WTC11 (cell line): ENCODE data around the gene GADD45B. TPM values are rescaled to one million over a fixed set of nuclear protein-coding genes. Genes with fewer than 3 reads are reported as not detected.

ENCODE experiments used
- ATAC-seq: fragments of 200-7000 bp; cut with Tn5 transposase; 2 replicates; pipeline ENCODE4 v1.10.0; 2021; ENCODE audit warnings: mild to moderate bottlenecking, moderate library complexity
- CTCF ChIA-PET: fragments of 300-600 bp; sonication (Branson Sonifier 250); formaldehyde crosslinking; loops from one replicate; lab custom pipeline; 2021; ENCODE audit warnings: antibody characterized with exemption; lab: Charles Lee
- POLR2A ChIA-PET: fragments of 350-600 bp; sonication (Branson Sonifier 250); formaldehyde crosslinking; loops from one replicate; lab custom pipeline; 2021; ENCODE audit warnings: antibody characterized with exemption; lab: Charles Lee
- DNase-seq: peaks from one replicate; pipeline ENCODE4 v3.0.0; 2021; ENCODE audit warnings: low spot score
- H3K27ac Mint-ChIP-seq: 2 replicates; pipeline ENCODE4 v1.8.0; 2021; ENCODE audit warnings: mixed read lengths
- H3K27me3 Mint-ChIP-seq: 2 replicates; pipeline ENCODE4 v1.8.0; 2021; ENCODE audit warnings: low read depth, mild to moderate bottlenecking, moderate library complexity, mixed read lengths
- H3K36me3 Mint-ChIP-seq: 2 replicates; pipeline ENCODE4 v1.8.0; 2021; ENCODE audit warnings: mixed read lengths
- H3K4me1 Mint-ChIP-seq: 2 replicates; pipeline ENCODE4 v1.8.0; 2022; ENCODE audit warnings: mixed read lengths
- H3K4me3 Mint-ChIP-seq: 2 replicates; pipeline ENCODE4 v1.8.0; 2021; ENCODE audit warnings: mild to moderate bottlenecking, moderate library complexity, mixed read lengths
- H3K9me3 Mint-ChIP-seq: 2 replicates; pipeline ENCODE4 v1.8.0; 2021; ENCODE audit warnings: mixed read lengths
- AR ChIP-seq: fragments of 250-450 bp; sonication (Bioruptor Pico); IDR thresholded peaks from 2 replicates; pipeline ENCODE4 v1.9.0; 2021; ENCODE audit warnings: mild to moderate bottlenecking
- ATF2 ChIP-seq: sonication (generic); formaldehyde crosslinking; IDR thresholded peaks from 2 replicates; pipeline ENCODE4 v1.8.1; 2022; ENCODE audit warnings: low read depth, missing genetic modification reagents, borderline replicate concordance
- CREB1 ChIP-seq: sonication (generic); formaldehyde crosslinking; IDR thresholded peaks from 2 replicates; pipeline ENCODE4 v1.8.0; 2023; ENCODE audit warnings: mild to moderate bottlenecking, missing genetic modification reagents
- E2F5 ChIP-seq: sonication (generic); formaldehyde crosslinking; IDR thresholded peaks from 2 replicates; pipeline ENCODE4 v1.8.1; 2022; ENCODE audit warnings: mild to moderate bottlenecking, moderate library complexity, missing genetic modification reagents
- ERG ChIP-seq: fragments of 250-450 bp; sonication (Bioruptor Pico); IDR thresholded peaks from 2 replicates; pipeline ENCODE4 v1.8.0; 2021; ENCODE audit warnings: mild to moderate bottlenecking
- FOXP1 ChIP-seq: sonication (generic); formaldehyde crosslinking; IDR thresholded peaks from 2 replicates; pipeline ENCODE4 v1.8.0; 2022; ENCODE audit warnings: missing genetic modification reagents, mild to moderate bottlenecking, moderate library complexity, borderline replicate concordance
- GABPB1 ChIP-seq: sonication (generic); formaldehyde crosslinking; IDR thresholded peaks from 2 replicates; pipeline ENCODE4 v1.8.1; 2023; ENCODE audit warnings: mild to moderate bottlenecking, missing genetic modification reagents
- GTF2I ChIP-seq: fragments of 250-450 bp; sonication (Bioruptor Pico); conservative IDR thresholded peaks from 2 replicates; pipeline ENCODE4 v1.4.0; 2021; ENCODE audit warnings: mild to moderate bottlenecking
- IRF1 ChIP-seq: sonication (generic); formaldehyde crosslinking; IDR thresholded peaks from 2 replicates; pipeline ENCODE4 v1.8.0; 2023; ENCODE audit warnings: missing genetic modification reagents
- IRF2 ChIP-seq: sonication (generic); formaldehyde crosslinking; IDR thresholded peaks from 2 replicates; pipeline ENCODE4 v1.8.0; 2022; ENCODE audit warnings: low read depth, missing genetic modification reagents, borderline replicate concordance
- MYBL2 ChIP-seq: sonication (generic); formaldehyde crosslinking; IDR thresholded peaks from 2 replicates; pipeline ENCODE4 v1.8.1; 2023; ENCODE audit warnings: mild to moderate bottlenecking, moderate library complexity, missing genetic modification reagents
- NFATC4 ChIP-seq: fragments of 250-450 bp; sonication (Bioruptor Pico); IDR thresholded peaks from 2 replicates; pipeline ENCODE4 v1.9.0; 2021; ENCODE audit warnings: mild to moderate bottlenecking
- PRRX2 ChIP-seq: fragments of 250-450 bp; sonication (Bioruptor Pico); IDR thresholded peaks from 2 replicates; pipeline ENCODE4 v1.8.0; 2021; ENCODE audit warnings: mild to moderate bottlenecking
- STAT6 ChIP-seq: sonication (generic); formaldehyde crosslinking; conservative IDR thresholded peaks from 2 replicates; pipeline ENCODE4 v1.8.1; 2023; ENCODE audit warnings: mild to moderate bottlenecking, low read depth, missing genetic modification reagents, moderate library complexity
- TP53 ChIP-seq: sonication (generic); formaldehyde crosslinking; IDR thresholded peaks from 2 replicates; pipeline ENCODE4 v1.8.1; 2023; ENCODE audit warnings: mild to moderate bottlenecking, missing genetic modification reagents
- ZNF138 ChIP-seq: sonication (generic); formaldehyde crosslinking; conservative IDR thresholded peaks from 2 replicates; pipeline ENCODE4 v1.8.1; 2022; ENCODE audit warnings: mild to moderate bottlenecking, moderate library complexity, missing genetic modification reagents
- ZNF232 ChIP-seq: sonication (generic); formaldehyde crosslinking; IDR thresholded peaks from 2 replicates; pipeline ENCODE4 v1.8.0; 2022; ENCODE audit warnings: mild to moderate bottlenecking, missing genetic modification reagents
- ZNF396 ChIP-seq: fragments of 250-450 bp; sonication (Bioruptor Pico); IDR thresholded peaks from 2 replicates; pipeline ENCODE4 v1.8.0; 2021; ENCODE audit warnings: mild to moderate bottlenecking, moderate library complexity, borderline replicate concordance
- ZNF671 ChIP-seq: fragments of 250-450 bp; sonication (Bioruptor Pico); IDR thresholded peaks from 2 replicates; pipeline ENCODE4 v1.8.0; 2021; ENCODE audit warnings: mild to moderate bottlenecking
- ZSCAN18 ChIP-seq: fragments of 250-450 bp; sonication (Bioruptor Pico); IDR thresholded peaks from 2 replicates; pipeline ENCODE4 v2.1.2; 2022; ENCODE audit warnings: mild to moderate bottlenecking, moderate library complexity
- total RNA-seq: library from RNA; stranded (reverse); gene quantifications from 3 replicates; pipeline ENCODE4 v1.2.3, GENCODE V29; 2021

GADD45B gene
- total RNA-seq, 1 experiment from 2014 or later = 17.9 TPM

GRCh38 chr19:2519482-2519881, 43.6 kb downstream of the GADD45B start:
- Mint-ChIP-seq H3K27me3 (no peaks in the 10 kb centered on the region), H3K27ac (no peak overlapping the region), H3K36me3 (no peaks in the 10 kb centered on the region), H3K9me3 (no peaks in the 10 kb centered on the region), H3K4me1 (peaks cover 5% of the 10 kb centered on the region; the same call in 1 of the 2 replicates), H3K4me3 (no peak overlapping the region)
- TF ChIP-seq ZNF232 (CRISPR knock-in tag) (no peak), GTF2I (CRISPR knock-in tag) (0 out of 2 replicates have a peak, but pooled peaks have one; percentile 7), CREB1 (CRISPR knock-in tag) (no peak)
- POLR2A ChIA-PET = no interaction called here
- no peak for DNase-seq
- ATAC-seq = no peak
- CTCF ChIA-PET = interaction anchor here (2.0 kb wide), 1 partner anchor 40 kb away, joined by 6 read pairs; no protein-coding TSS in a partner anchor

- ChIA-PET CTCF (interaction anchor here (0.6 to 1.7 kb wide), 5 partner anchors 8 to 55 kb away, joined by 3 to 8 read pairs (median 4); no protein-coding TSS in a partner anchor), POLR2A (interaction anchor here (1.3 kb wide), 1 partner anchor 17 kb away, joined by 4 read pairs; no protein-coding TSS in a partner anchor)
- TF ChIP-seq TP53 (no peak), PRRX2 (CRISPR knock-in tag) (no peak), ZSCAN18 (CRISPR knock-in tag) (no peak), MYBL2 (CRISPR knock-in tag) (no peak), IRF2 (CRISPR knock-in tag) (no peak), FOXP1 (CRISPR knock-in tag) (0 out of 2 replicates have a peak, but pooled peaks have one; percentile 4), ERG (CRISPR knock-in tag) (no peak), NFATC4 (CRISPR knock-in tag) (no peak)
- Mint-ChIP-seq H3K27me3 (no peaks in the 10 kb centered on the region), H3K27ac (no peak overlapping the region), H3K36me3 (no peaks in the 10 kb centered on the region), H3K4me3 (no peak overlapping the region), H3K9me3 (no peaks in the 10 kb centered on the region), H3K4me1 (peaks cover 10% of the 10 kb centered on the region)
- no peak for DNase-seq
- ATAC-seq = peak; percentile 45; the same call in 1 of the 2 replicates
Measured at GRCh38 chr19:2523630-2524311, 47.8 kb downstream of the GADD45B start.

GRCh38 chr19:2524361-2524839, 48.5 kb downstream of the GADD45B start:
- CTCF ChIA-PET = interaction anchor here (1.0 to 1.7 kb wide), 6 partner anchors 19 to 113 kb away, joined by 3 to 8 read pairs (median 4); no protein-coding TSS in a partner anchor
- POLR2A ChIA-PET = no interaction called here
- Mint-ChIP-seq H3K27me3 (no peaks in the 10 kb centered on the region), H3K9me3 (no peaks in the 10 kb centered on the region), H3K4me1 (peaks cover 10% of the 10 kb centered on the region), H3K27ac (peak overlapping the region; percentile 89), H3K4me3 (no peak overlapping the region), H3K36me3 (no peaks in the 10 kb centered on the region)
- DNase-seq = no peak
- no peak for ATAC-seq
- TF ChIP-seq ZNF138 = no peak
- no peak for TF ChIP-seq AR
- no peak for TF ChIP-seq ZNF671 (CRISPR knock-in tag)
- no peak for TF ChIP-seq GABPB1
- TF ChIP-seq FOXP1 (CRISPR knock-in tag) = no peak
- no peak for TF ChIP-seq IRF1 (CRISPR knock-in tag)
- no peak for TF ChIP-seq E2F5
- TF ChIP-seq ATF2 (CRISPR knock-in tag) = no peak
- TF ChIP-seq STAT6 (CRISPR knock-in tag) = no peak
- no peak for TF ChIP-seq ZNF396 (CRISPR knock-in tag)
